ENCODE results near the gene CAPZB. TPM values are rescaled to one million over a fixed set of nuclear protein-coding genes. Genes with fewer than 3 reads are reported as not detected.

CAPZB gene
- total RNA-seq, 3 donors from 2014 or later (not counting 1 experiment from before 2014, with no cell fraction given) = 369 to 393 (median 375) TPM

DNA sequence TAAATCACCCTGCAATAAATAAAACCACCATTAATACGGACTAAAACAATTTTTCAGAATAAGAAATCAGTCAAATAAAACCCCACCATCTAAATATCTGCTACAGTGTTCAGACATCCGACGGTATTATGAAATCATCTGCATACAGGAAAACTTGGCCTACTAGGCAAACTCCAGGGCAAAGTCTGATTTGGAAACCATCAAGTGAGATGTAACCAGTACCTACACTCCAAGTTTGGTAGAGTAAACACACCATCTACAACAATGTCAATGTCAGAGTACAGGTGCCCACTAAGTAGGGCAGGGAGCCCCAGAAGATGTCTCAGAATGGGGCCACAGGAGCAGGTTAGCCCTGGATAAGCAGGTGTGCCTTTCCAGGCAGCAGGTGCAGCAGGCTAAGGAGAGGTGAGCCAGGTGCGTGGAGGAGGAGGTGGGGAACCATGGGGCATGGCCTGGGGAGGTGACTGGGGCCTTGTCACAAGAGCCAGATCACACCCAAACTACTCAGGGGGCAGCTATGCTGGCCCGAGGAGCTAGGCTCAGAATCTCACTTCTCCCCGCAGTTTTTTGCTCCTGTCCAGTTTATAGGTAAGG lies 59.6 kb downstream of the CAPZB start:
- Histone ChIP-seq H3K4me1 (ENCODE audit: control insufficient read depth, insufficient read depth, low read length) (peaks cover 50% of the 10 kb centered on the region), H3K36me3 (ENCODE audit: control insufficient read depth, insufficient read depth, low read length) (no peaks in the 10 kb centered on the region), H3K9me3 (ENCODE audit: control insufficient read depth, insufficient read depth, low read length) (no peaks in the 10 kb centered on the region), H3K4me3 (ENCODE audit: low read length) (no peak overlapping the region), H3K27ac (ENCODE audit: low read length) (no peak overlapping the region), H3K27me3 (ENCODE audit: control insufficient read depth, insufficient read depth, low read length) (no peaks in the 10 kb centered on the region)
- WGBS (ENCODE audit: insufficient coverage) = 93% methylated on average over 6 of the region's 6 CpGs
- Mint-ChIP-seq H3K27ac (peak overlapping the region; percentile 67 to 81), H3K36me3 (no peaks in the 10 kb centered on the region), H3K4me1 (peaks cover 88 to 90% of the 10 kb centered on the region in 2 donors), H3K4me3 (no peak overlapping the region), H3K9me3 (no peaks in the 10 kb centered on the region), H3K27me3 (ENCODE audit: low read depth in 2 of 2) (no peaks in the 10 kb centered on the region)
- no peak for ATAC-seq
- TF ChIP-seq, protein P1, sequence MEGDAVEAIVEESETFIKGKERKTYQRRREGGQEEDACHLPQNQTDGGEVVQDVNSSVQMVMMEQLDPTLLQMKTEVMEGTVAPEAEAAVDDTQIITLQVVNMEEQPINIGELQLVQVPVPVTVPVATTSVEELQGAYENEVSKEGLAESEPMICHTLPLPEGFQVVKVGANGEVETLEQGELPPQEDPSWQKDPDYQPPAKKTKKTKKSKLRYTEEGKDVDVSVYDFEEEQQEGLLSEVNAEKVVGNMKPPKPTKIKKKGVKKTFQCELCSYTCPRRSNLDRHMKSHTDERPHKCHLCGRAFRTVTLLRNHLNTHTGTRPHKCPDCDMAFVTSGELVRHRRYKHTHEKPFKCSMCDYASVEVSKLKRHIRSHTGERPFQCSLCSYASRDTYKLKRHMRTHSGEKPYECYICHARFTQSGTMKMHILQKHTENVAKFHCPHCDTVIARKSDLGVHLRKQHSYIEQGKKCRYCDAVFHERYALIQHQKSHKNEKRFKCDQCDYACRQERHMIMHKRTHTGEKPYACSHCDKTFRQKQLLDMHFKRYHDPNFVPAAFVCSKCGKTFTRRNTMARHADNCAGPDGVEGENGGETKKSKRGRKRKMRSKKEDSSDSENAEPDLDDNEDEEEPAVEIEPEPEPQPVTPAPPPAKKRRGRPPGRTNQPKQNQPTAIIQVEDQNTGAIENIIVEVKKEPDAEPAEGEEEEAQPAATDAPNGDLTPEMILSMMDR (IDR thresholded peaks at IDR 0.05) = no peak
- DNase-seq = no peak
- intact Hi-C loops (cut with micrococcal nuclease) = no loop called here

DNA sequence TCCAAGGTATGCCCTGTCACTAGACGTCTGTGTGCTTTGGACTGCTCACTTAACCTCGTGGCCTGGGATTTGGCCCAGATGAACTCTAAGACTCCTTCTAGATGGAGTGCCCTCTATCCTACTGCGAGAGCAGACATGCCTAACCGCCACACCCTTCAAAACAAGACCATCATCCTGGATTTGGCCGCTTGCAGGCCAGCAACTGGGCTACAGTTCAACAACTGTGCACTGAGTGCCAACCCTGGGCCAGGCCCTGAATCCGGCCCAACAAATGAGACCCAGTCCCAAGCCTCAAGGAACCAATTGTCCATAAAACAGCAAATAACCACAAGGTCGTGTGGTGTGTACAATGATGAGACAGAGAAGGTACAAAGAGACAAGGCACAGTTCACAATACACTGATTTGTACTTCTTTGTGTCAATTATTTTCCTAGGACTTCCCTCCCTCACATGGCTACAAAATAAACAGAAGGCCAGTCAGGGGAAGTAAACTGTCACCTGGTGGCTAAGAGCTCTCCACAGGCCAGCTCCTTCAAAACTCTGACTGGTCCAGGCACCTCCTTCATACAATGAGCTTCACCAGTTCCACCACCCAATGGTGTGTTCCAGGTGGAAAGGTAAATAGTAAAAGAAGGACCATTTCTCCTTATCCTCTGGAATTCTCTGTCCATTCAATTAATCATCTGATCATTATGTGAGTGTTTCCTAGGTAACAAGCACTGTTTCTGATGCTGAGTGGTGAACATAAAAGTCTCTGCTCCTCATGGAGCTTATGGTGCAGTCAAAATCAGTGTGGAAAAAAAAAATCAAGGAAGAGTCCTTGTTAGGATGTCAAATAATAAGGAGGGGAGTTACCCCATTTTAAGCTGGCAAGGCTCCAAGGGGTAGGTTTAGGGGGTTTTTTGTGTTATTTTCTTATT lies 60.4 kb downstream of the CAPZB start:
- intact Hi-C loops (cut with micrococcal nuclease) = no loop called here
- no peaks in the 10 kb centered on the region for H3K27me3 Mint-ChIP-seq (ENCODE audit: low read depth in 2 of 2)
- no peak overlapping the region for H3K27ac ChIP-seq (ENCODE audit: low read length)
- H3K36me3 Mint-ChIP-seq = no peaks in the 10 kb centered on the region
- H3K4me3 Mint-ChIP-seq = no peak overlapping the region
- H3K27ac Mint-ChIP-seq = peak overlapping the region; percentile 67 to 81
- H3K9me3 Mint-ChIP-seq = no peaks in the 10 kb centered on the region
- DNase-seq = no peak
- TF ChIP-seq, protein P1 (IDR thresholded peaks at IDR 0.05) = no peak
- H3K36me3 ChIP-seq (ENCODE audit: control insufficient read depth, insufficient read depth, low read length) = no peaks in the 10 kb centered on the region
- no peaks in the 10 kb centered on the region for H3K9me3 ChIP-seq (ENCODE audit: control insufficient read depth, insufficient read depth, low read length)
- peaks cover 44% of the 10 kb centered on the region for H3K4me1 ChIP-seq (ENCODE audit: control insufficient read depth, insufficient read depth, low read length)
- ATAC-seq = no peak
- H3K4me3 ChIP-seq (ENCODE audit: low read length) = no peak overlapping the region
- H3K4me1 Mint-ChIP-seq = peaks cover 84% of the 10 kb centered on the region in 2 donors
- 91% methylated on average over 7 of the region's 7 CpGs for WGBS (ENCODE audit: insufficient coverage)
- H3K27me3 ChIP-seq (ENCODE audit: control insufficient read depth, insufficient read depth, low read length) = no peaks in the 10 kb centered on the region

- H3K4me1 Mint-ChIP-seq = peaks cover 75 to 82% of the 10 kb centered on the region in 2 donors
Observed at GRCh38 chr1:19423130-19423529, 62.2 kb downstream of the CAPZB start.

More at GRCh38 chr1:19423130-19423529, 62.2 kb downstream of the CAPZB start:
- Histone ChIP-seq H3K27me3 (ENCODE audit: control insufficient read depth, insufficient read depth, low read length) (no peaks in the 10 kb centered on the region), H3K27ac (ENCODE audit: low read length) (no peak overlapping the region), H3K9me3 (ENCODE audit: control insufficient read depth, insufficient read depth, low read length) (no peaks in the 10 kb centered on the region), H3K36me3 (ENCODE audit: control insufficient read depth, insufficient read depth, low read length) (peaks cover 15% of the 10 kb centered on the region), H3K4me1 (ENCODE audit: control insufficient read depth, insufficient read depth, low read length) (peaks cover 38% of the 10 kb centered on the region), H3K4me3 (ENCODE audit: low read length) (no peak overlapping the region)
- peaks cover 8% of the 10 kb centered on the region for H3K36me3 Mint-ChIP-seq
- H3K27me3 Mint-ChIP-seq (ENCODE audit: low read depth in 2 of 2) = no peaks in the 10 kb centered on the region
- TF ChIP-seq, protein P1 (IDR thresholded peaks at IDR 0.05) = no peak
- peak overlapping the region; percentile 48 to 86 for H3K27ac Mint-ChIP-seq
- no peak overlapping the region for H3K4me3 Mint-ChIP-seq
- WGBS (ENCODE audit: insufficient coverage) = 90% methylated on average over 5 of the region's 5 CpGs
- no peak for ATAC-seq
- no peaks in the 10 kb centered on the region for H3K9me3 Mint-ChIP-seq
- intact Hi-C loops (cut with micrococcal nuclease) = no loop called here
- no peak for DNase-seq
